ENCODE results near the gene GRXCR2. TPM values are rescaled to one million over a fixed set of nuclear protein-coding genes. Genes with fewer than 3 reads are reported as not detected.
"Not testable (repeated sequence)": the region's sequence is repeated elsewhere in the genome, so short reads cannot be mapped to it uniquely, and the experiment has no call there.

Gene GRXCR2, protein sequence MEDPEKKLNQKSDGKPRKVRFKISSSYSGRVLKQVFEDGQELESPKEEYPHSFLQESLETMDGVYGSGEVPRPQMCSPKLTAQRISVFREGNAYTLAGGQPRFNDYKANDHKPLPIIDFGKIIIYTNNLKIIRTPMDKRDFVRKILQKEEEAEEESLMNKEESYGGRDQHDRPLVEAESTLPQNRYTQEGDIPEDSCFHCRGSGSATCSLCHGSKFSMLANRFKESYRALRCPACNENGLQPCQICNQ
- not detected for total RNA-seq

DNA sequence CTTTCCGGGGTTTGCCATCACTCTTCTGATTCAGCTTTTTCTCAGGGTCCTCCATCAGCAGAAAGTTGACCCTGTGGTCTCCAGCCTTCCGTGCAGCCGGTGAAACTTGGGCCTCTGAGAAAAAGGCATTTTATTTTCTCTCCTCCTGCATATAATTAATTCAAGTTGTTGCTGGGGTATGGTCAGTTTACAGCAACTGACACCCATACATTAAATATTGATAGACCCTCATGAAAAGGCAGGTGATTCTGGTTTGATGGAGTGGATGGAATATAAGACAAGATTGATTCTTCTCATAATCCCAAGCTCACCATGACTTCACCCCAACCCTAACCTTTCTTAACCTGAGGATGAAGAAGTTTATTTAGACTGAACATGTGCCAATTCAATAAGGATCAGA lies at the start of gene GRXCR2:
GRXCR2 (minus strand) TSS at position 101 of the 400 bp plus-strand sequence; CDS start at position 55, 46 bp downstream.
- ATAC-seq: no peak

DNA sequence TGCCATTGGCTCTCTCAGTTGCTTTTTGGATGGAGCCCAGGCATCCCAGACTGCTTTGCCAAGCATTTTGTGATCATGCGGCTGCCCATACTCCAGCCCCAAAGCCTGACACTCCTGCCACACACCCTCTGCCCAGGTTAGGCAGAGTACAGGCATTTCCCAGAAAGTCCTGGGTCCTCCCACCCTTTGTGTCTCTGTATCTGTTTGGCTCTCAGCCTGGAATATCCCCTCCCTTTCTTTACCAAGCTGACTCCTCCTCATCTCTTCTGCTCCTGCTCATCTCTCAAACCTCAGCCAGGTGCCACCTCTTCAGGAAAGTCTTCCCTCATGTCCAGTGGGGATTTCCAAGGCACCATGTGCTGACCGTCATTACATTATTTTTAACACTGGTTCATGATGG lies 49.2 kb upstream of the GRXCR2 start:
- ATAC-seq: peak; percentile 73

DNA sequence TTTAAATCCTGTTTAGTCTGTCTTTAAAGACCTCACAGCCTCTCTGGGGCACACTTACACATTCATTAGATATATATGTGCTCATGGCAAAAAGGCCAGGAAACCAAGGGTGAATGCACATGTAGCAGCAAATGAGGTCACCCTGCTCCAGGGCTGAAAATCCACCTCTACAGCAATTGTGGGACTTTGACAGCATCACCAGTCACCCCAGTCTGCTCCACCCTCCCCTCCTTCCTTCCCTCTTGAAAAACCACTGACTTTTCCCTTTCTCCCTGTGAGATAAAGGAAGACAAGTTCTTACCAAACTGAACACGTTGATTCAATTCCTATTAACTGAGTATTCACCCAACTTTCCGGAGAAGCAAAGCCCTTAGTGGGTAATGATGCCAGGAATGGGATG lies 48.4 kb upstream of the GRXCR2 start:
- peak; percentile 92 for ATAC-seq

DNA sequence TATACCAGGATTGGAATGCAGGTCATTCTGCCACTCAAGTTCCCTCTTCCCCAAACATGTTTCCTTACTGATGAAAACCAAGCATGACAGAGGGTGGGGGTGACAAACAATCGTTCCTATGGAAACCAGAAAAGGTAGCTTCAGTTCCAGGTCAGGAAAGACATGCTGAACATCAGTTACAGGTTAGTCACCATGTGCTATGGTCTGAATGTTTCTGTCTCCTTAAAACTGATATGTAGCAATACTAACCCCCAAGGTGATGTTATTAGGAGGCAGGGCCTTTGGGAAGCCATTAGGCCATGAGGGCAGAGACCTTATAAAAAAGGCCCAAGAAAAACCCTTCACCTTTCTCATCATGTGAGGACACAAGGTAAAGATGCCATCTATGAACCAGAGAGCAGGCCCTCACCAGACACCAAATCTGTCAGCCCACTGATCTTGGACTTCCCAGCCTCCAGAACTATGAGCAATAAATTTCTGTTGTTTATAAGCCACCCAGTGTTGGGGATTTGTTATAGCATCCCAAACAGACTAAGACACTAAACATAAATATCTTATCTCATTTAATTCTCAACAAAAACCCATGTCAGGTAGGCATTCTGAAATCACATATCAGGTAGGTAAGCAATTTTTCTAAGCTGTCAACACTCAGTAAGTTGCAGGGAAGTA lies 47.9 kb upstream of the GRXCR2 start:
- ATAC-seq: no peak

DNA sequence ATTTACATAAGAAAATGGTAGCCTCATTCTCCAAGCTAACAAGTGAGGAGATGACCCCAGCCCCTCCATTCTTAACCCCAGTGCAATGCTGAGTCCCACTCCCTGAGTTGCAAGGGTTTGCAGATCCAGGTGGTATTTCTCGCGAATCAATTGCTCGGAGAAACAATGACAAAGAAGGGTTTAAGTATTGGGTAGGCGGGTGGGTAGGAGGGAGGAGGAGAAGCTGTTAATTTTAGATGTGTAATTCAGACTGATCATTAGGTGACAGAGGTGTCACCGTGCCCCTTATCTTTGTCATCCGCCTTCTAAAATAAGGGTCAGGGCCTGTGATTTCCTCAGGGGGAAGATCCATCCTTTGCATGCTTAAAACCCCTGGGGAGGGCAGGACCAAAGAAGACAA lies 46.6 kb upstream of the GRXCR2 start:
- ATAC-seq: no peak

DNA sequence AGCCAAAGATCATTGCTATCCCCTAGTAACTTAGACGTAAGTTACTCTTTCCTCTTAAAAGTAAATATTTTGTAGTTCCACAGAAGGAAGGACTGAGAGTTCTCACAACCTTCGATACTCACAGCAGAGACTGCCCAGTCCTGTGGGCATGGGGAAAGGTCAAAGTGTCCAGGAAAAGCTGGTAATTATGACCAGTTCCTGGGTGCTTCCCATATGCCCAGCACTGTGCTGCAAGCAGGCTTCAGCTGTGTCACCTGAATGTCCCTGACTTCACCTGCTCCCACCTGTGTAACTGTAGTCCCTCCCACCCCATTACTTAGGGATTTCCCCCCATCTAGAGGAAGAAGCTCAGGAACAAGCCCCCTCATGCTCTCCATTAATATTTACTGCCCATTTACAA lies 45.6 kb upstream of the GRXCR2 start:
- no peak for ATAC-seq

DNA sequence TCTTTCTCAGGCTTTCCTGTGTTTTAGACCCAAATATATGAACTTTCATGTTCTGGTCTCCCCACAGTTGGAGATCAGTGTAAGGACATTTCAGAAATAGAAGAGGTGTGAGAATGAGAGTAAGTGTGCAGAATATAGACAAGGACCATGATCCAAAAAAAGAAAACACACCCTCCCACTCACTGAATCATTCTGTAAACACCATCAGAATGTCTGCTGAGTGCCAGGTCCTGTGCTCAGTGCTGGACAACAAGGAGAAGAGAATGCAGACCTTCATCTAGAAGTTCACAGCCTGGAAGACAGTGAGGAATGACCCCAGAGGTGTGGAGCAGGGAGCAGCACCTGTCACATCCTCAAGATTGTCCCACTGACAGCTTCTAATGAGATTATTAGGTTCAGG lies 44.5 kb upstream of the GRXCR2 start:
- no peak for ATAC-seq

DNA sequence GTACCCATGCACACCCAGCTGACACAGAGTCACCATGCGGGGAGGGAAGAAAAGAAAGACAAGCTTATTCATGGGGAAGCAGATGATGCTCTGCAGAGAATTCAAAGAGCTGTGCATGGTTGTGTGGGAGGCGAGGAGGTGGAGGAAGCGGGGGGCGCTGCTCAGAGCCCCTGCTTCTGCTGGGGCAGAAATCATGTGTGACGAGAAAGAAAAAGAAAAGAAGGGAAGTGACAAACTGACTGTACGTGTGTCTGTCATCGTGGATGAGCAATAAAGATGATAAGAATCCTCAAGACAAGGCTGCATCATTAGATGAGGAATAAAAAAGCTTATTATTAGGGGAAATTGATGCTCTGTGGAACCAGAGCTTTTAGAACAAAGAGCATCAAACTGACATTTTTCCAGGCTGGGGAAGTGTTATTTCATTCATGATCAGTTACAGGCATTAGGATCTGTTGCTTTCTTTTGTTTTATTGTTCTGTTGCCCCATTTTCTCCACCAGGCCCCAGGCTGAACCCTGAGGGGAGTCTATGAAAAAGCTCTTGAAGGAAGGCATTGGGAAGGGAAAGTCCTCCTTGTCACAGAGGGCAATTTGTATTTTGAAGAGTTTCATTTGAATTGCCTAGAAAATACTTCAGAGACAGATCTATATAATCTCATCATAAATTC lies 43.3 kb upstream of the GRXCR2 start:
- ATAC-seq: no peak

DNA sequence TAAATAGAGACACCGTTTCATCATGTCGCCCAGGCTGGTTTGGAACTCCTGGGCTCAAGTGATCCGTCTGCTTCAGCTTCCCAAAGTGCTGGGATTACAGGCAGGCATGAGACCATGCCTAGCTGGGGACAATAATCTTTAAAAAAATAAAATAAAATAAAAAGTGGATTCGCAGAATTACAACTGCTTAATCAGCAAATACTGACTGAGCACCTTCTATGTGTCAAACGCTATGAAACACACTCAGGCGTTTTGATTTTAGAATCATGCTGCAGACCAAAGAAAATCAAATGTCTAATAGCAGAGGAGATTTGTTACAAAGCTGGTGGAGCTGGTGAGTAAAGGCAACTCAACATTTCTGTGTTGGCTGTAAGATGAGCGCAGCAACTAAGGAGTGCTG lies 40.9 kb upstream of the GRXCR2 start:
- no peak for ATAC-seq

DNA sequence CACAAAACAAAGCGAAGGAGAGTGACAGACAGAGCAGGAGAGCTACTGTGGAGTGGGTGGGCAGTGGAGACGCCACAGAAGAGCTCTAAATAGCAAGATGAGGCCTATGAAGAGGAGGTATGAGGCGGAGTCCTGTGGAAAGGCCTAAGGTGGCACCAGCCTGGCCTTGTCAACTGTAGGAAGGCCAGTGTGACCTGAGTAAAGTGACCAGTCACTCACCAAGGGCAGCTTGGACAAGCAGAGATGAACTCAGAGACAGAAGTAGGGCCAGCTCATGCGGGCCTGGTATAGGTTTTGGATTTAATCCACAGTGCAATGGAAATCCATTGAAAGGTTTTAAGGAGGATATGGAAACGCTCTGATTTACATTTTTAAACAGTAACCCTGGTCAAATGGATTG lies 39.8 kb upstream of the GRXCR2 start:
- no peak for ATAC-seq

DNA sequence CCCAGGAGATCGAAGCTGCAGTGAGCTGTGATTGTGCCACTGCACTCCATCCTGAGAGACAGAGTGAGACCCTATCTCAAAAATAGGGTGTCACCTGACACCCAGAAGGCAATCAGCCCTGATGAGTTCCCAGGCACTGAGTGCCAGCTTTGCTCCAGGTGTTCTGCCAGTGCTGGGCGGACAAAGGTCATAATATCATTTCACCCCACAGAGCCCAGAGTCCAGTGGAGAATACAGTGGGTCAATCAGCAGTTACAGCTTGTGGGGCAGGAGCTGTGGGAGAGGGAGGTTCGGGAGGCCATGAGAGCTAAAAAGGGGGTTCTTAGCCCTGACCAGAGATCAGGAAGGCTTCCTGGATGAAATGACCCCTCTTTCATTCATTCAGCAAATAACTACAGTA lies 39.2 kb upstream of the GRXCR2 start:
- no peak for ATAC-seq

DNA sequence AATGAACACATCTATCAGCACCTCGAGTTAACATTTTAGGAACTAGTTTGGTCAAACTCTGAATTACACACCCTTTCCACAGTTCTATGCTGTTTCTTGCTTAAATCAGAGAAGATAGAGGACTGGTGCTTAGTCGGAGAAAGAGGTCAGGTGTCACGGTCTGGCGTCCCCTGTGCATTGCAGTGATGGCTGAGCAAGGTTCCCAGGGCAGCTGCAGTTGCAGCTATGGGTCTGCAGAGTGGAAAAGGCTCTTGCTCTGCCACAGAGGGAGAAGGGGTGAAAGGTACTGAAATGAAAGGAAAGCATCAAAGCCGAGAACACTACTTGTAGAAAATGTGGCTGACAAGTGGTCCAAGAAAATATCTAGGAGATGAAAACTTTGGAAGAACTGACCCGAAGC lies 38.4 kb upstream of the GRXCR2 start:
- ATAC-seq: no peak

DNA sequence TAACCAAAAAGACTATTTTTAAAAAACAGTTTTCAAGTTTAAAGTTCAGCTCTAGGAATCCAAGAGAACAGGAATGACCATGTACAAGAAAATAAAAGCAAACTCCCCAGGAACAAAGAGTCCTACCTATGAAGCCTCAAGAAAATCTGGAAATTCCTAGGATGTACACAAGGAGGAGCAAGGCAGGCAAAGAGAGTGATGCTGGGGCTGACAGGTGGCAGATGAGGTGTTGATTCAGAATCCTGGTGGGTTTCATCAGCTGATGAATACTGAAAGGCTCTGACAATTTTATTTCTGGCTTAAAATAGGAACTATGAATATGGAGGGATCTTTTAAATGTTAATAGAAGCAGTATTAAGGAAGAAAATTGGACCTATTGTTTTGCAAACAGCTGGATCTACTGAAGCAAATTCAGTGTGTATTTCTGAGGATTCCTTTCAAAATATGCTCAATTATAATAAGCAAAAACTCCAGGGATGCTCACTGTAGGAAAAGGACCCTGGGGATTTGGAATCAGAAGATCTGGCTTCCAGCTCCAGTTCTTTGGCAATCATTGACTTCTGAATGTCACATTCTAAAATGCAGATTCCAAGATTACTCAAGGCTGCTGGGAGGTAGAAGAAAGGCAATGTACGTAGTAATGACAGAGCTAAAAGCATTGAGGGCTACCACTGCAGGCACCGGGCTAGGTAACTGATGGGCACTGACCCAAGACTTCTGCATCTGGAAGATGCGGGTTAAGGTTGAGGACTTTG lies 35.6 kb upstream of the GRXCR2 start:
- no peak for ATAC-seq

DNA sequence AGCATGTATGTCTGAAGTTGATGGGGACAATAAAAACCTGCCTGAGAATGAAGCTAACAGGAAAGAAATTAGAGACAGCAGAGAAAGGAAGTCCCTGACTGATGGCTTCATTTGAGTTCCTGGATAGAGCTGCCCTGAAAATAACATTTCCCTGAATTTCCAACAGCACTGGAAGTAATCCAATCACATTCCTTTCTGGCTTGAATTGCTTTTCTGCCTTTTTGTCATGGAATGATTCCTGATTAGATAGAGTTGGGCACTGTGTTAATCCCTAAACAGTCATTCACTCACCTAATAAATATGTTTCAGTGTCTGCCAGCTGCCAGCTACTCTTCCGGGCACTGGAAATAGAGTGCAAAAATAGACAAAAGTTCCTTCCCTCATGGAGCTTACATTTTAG lies 33.6 kb upstream of the GRXCR2 start:
- ATAC-seq: no peak

DNA sequence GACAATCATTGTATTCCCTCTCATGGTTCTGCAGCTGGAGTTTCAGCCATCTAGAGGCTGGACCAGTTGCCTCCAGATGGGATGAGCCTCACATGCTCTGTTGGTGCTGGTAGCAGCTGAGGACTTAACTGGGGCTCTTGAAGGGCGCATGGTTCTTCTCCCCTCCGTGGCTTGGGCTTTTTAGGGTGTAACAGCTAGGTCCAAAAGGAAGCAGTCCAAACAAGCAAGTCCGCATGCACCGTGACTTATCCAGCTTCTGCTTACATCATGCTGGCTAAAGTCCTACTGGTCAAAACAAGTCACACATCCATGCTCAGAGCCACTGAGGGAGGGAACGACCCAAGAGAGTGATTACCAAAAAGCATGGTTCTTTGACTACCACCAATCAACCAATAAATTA lies 31.9 kb upstream of the GRXCR2 start:
- no peak for ATAC-seq

DNA sequence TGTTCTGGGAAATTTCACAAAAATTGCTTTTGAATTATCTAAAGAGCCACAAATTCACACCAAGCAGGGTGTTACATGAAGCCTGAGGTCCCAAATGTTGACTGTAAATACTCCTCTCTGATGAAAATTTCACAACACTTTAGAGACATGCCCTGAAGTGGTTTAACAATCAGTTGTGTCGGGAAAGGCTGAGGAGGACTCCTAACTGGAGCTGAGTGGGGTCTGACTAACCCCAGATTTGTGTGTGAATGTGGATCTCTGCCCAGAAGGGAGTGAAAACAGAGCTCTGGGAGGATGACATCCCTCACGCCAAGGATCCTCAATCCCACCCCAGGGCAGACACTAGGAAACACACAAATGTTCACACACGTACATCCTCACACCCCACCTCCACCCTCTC lies 31.1 kb upstream of the GRXCR2 start:
- ATAC-seq: no peak

DNA sequence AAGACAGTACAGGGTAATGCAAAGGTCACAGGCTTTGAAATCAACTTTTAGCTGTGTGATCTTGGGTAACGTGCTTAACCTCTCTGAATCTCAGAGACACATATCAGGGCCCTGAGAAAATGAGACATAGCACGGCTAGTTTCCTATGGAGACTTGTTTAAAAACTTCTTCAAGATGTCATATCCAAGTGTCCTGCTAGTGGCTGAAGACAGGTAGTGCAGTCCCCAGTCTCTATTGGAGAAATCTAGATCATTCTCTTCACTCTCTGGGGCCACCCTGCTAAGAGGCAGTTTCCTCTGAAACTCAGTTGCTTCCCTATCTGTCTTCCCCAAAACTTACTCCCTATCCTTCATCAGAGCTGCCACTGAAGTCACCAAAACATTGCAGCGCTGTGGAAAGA lies 30.3 kb upstream of the GRXCR2 start:
- peak; percentile 39 for ATAC-seq

DNA sequence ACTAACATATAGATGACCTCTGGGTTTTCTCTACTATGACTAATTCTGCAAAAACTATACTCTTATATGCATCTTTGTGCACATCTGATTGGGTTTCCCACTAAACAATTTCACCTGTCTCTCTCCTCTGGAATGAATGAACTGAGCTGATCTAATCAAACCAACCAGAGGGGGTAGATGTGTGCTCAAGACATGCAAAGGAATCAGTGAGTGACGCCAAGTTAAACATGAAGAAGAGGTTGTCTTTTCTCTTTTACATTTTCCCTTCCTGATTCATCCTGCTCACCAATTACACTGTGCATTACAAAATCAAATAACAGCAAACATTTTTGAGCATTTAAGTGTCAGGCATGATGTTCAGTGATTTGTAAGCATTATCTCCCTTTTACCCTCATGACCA lies 29.6 kb upstream of the GRXCR2 start:
- no peak for ATAC-seq

DNA sequence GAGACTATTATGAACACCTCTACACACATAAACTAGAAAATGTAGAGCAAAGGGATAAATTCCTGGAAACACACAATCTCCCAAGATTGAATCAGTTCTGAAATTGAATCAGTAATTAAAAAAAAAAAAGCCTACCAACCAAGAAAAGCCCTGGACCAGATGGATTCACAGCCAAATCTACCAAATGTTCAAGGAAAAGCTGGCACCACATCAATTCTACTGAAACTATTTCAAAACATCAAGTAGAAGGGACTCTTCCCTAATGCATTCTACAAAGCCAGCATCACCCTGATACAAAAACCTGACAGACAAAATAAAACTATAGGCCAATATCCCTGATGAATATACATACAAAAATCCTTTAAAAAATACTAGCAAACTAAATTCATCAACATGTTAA lies 25.4 kb upstream of the GRXCR2 start:
- ATAC-seq: no peak

DNA sequence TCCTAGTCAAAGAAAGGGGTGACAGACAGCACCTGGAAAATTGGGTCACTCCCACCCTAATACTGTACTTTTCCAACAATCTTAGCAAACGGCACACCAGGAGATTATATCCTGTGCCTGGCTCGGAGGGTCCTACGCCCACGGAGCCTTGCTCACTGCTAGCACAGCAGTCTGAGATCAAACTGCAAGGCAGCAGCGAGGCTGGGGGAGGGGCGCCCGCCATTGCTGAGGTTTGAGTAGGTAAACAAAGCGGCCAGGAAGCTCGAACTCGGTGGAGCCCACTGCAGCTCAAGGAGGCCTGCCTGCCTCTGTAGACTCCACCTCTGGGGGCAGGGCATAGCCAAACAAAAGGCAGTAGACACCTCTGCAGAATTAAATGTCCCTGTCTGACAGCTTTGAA lies 18.6 kb upstream of the GRXCR2 start:
- ATAC-seq: not testable (repeated sequence)

DNA sequence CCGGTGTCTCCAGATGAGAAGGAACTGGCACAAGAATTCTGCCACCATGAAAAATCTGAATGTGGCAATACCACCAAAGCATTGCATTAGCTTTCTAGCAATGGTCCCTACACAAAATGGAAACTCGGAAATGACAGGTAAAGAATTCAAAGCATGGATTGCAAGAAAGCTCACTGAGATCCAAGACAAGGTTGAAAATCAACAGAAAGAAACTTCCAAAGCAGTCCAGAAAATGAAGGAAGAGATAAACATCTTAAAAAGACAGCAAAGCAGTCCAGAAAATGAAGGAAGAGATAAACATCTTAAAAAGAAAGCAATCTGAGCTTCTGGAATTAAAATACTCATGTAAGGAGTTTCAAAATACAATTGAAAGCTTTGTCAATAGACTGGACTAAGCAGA lies 16.8 kb upstream of the GRXCR2 start:
- ATAC-seq: no peak

DNA sequence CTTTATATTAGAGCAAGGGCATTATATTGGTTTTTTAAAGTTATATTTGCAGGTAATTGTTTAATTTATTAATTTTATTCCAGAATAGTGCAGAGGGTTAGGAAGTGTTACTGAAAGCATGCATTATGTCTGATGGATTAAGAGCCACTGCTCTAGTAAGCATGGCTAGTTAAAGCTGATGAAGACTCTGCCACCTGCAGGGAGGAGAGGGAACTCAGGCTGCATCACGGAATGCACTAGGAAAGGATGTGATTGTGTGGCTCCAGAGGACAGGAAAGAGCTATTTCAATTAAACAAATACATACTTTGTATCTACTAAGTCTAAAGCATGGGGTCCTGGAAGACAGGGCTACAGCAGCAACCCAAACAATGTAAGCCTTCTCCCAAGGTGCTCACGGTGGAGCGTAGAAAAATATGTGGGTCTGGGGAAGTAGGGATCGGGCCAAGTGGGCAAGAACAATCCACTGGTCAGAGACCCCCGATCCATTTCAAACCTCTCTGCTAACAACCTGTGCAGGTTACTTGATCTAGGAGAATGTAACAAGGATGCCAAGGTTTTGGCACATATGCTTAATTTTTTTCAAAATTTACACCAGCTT lies 15.3 kb upstream of the GRXCR2 start:
- peak; percentile 75 for ATAC-seq

DNA sequence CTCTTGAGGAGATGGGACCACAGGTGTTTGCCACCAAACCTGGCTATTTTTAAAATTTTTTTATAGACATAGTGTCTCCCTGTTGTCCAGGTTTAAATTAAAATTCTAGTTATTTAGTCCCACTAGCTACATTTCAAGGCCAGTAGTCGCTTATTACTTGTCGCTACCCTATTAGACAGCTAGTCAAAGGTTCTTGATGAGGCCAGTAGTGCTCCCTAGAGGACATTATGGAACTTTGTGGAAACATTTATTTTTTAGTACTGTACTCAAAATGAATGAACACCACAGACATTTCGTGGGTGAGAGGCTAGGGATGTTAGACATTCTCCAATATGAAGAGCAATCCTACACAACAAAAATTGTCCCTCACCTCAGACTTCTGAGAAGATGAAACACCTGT lies 14.4 kb upstream of the GRXCR2 start:
- ATAC-seq: no peak
